Measurements from ENCODE around the gene MRPL40. TPM values are rescaled to one million over a fixed set of nuclear protein-coding genes. Genes with fewer than 3 reads are reported as not detected.

MRPL40 gene
- total RNA-seq, 4 donors from 2014 or later: 37.5 to 69.3 (median 48.7) TPM

DNA sequence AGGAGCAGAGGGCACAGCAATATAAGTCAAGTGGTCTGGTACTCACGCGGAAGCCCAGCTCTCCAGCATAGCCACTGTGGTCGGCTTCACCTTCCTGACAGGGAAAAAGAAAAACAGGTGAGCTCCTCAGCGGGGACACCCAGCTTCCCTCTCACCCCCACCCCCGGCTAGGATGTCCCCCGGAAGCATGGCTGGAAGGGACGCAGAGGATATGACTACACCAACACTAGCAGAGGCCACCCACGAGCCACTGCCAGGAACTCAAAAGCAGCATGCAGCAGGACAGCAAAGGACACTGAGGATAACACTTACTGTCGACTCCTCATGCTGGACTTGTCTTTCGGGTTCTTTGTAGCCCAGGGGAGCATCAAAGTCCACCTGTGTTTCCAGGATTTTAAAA lies 24.2 kb downstream of the MRPL40 start:
- H3K9me3 ChIP-seq: no peaks in the 10 kb centered on the region
- H3K36me3 ChIP-seq: peaks cover 38 to 67% of the 10 kb centered on the region in 2 donors
- H3K4me1 ChIP-seq: no peaks in the 10 kb centered on the region
- no peak overlapping the region for H3K4me3 ChIP-seq (replicated peaks in 1 of 3)
- no peak for TF ChIP-seq POLR2A (IDR thresholded peaks at IDR 0.05)
- TF ChIP-seq, protein P1, sequence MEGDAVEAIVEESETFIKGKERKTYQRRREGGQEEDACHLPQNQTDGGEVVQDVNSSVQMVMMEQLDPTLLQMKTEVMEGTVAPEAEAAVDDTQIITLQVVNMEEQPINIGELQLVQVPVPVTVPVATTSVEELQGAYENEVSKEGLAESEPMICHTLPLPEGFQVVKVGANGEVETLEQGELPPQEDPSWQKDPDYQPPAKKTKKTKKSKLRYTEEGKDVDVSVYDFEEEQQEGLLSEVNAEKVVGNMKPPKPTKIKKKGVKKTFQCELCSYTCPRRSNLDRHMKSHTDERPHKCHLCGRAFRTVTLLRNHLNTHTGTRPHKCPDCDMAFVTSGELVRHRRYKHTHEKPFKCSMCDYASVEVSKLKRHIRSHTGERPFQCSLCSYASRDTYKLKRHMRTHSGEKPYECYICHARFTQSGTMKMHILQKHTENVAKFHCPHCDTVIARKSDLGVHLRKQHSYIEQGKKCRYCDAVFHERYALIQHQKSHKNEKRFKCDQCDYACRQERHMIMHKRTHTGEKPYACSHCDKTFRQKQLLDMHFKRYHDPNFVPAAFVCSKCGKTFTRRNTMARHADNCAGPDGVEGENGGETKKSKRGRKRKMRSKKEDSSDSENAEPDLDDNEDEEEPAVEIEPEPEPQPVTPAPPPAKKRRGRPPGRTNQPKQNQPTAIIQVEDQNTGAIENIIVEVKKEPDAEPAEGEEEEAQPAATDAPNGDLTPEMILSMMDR (IDR thresholded peaks at IDR 0.05): no peak
- H3K27me3 ChIP-seq: no peaks in the 10 kb centered on the region
- no peak overlapping the region for H3K27ac ChIP-seq
- intact Hi-C loops (cut with DNase I): no loop called here
- no peak for DNase-seq
- 89 to 91% methylated on average over 10 of the region's 10 CpGs for WGBS, 2 donors

DNA sequence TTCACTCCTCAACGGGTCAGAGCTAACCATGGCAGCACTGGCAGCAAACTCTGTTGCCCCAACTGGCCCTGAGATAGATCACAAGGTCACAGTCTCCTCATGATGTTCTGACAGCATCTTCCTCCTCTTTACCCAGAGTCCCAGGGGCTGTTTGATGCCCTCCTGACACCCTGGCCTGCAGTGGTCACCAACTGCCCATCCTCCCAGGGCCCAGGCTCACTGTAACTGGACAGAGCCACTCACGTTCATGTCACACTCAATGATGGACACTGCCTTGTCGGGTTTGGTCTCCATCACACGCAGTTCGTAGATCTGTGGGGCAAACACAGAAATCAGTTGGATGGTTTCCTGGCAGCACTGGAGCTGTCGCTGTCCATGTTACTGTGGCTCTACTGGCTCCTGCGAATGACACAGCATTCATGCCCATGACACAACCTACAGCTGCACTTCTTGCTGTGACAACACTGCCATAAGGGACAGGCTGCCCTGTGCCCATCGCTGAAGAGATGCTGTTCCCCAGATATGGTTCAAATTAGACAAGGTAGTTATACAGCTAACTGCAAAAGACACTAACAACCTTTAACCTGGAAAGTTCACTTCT lies 25.6 kb downstream of the MRPL40 start:
- DNase-seq: no peak
- H3K4me1 ChIP-seq: no peaks in the 10 kb centered on the region

DNA sequence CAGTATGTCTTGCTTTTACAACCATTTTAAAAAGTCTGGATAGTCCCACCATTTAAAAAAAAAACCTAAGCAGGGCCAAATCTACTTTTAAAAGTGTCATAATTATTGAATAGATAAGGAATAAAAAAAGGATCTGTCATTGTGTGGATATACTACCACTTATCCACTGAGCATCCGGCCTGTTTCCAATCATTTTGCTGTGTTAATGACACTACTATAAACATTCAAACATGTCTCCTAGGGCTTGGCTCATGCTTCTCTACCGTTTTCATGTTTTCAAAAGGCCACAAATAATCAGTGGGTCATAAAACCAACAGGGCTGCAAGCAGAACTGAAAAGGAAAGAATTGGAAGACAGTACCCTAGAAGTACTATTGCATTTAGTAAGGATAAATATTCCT lies 27.7 kb downstream of the MRPL40 start:
- Histone ChIP-seq H3K27ac (no peak overlapping the region), H3K9me3 (no peaks in the 10 kb centered on the region), H3K4me1 (no peaks in the 10 kb centered on the region), H3K27me3 (no peaks in the 10 kb centered on the region), H3K4me3 (replicated peaks in 1 of 3) (no peak overlapping the region), H3K36me3 (peaks cover 33 to 50% of the 10 kb centered on the region in 2 donors)
- intact Hi-C loops (cut with DNase I): no loop called here
- 74 to 78% methylated on average over 2 of the region's 2 CpGs for WGBS, 2 donors
- TF ChIP-seq, protein P1 (IDR thresholded peaks at IDR 0.05): no peak
- TF ChIP-seq POLR2A (IDR thresholded peaks at IDR 0.05): no peak
- DNase-seq: no peak

More for the DNA sequence above, 25.6 kb downstream of the MRPL40 start:
- no peak overlapping the region for H3K27ac ChIP-seq
- WGBS, 2 donors: 95 to 99% methylated on average over 8 of the region's 8 CpGs
- H3K36me3 ChIP-seq: peaks cover 38 to 59% of the 10 kb centered on the region in 2 donors
- no peaks in the 10 kb centered on the region for H3K27me3 ChIP-seq
- H3K4me3 ChIP-seq (replicated peaks in 1 of 3): no peak overlapping the region
- TF ChIP-seq, protein P1 (IDR thresholded peaks at IDR 0.05): no peak
- no peak for TF ChIP-seq POLR2A (IDR thresholded peaks at IDR 0.05)
- intact Hi-C loops (cut with DNase I): no loop called here
- no peaks in the 10 kb centered on the region for H3K9me3 ChIP-seq

DNA sequence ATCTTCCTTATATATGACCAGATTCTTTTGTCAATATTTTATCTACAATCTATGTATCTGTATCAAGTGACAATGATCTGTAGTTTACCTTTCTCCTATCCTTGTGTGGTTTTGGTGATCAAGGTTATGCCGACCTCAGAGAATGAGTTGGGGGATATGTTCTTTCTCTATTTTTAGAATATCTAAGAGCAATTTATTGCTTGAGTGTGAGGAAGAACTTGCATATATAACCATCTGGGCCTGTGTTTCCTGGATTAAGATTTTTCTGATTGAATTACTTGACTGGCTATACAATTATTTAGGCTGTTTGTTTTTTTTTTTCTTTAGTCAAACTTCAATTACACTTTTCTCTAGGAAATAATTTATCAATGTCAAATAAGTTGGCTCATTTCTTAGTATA lies 29.2 kb downstream of the MRPL40 start:
- no peaks in the 10 kb centered on the region for H3K27me3 ChIP-seq
- no peak for DNase-seq
- H3K36me3 ChIP-seq: peaks cover 32 to 48% of the 10 kb centered on the region in 2 donors
- intact Hi-C loops (cut with DNase I): no loop called here
- no peak overlapping the region for H3K27ac ChIP-seq
- no peaks in the 10 kb centered on the region for H3K4me1 ChIP-seq
- H3K9me3 ChIP-seq: no peaks in the 10 kb centered on the region
- 95 to 97% methylated on average over 1 of the region's 1 CpG for WGBS, 2 donors
- no peak overlapping the region for H3K4me3 ChIP-seq (replicated peaks in 1 of 3)
- TF ChIP-seq, protein P1 (IDR thresholded peaks at IDR 0.05): no peak
- no peak for TF ChIP-seq POLR2A (IDR thresholded peaks at IDR 0.05)

DNA sequence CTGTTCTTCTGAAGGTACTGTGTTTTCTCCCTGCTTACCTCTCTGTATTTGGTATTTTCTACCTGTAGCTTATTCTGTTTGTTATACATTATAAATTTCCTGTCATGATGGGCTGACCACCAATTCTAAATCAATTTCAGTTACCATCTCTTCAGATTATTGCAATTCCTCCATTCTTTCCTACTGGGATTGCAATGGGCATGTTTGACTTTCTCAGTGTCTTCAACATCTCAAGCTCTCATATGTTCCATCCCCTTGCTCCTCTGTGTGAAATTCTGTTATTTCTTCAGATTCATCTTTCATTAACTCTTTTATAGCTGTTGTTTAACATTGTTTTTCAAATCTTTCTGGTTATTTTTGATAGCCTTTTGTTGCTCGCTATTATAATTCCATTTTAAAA lies 30.7 kb downstream of the MRPL40 start:
- Histone ChIP-seq H3K36me3 (peaks cover 38 to 49% of the 10 kb centered on the region in 2 donors), H3K27ac (no peak overlapping the region), H3K4me3 (replicated peaks in 1 of 3) (no peak overlapping the region), H3K4me1 (no peaks in the 10 kb centered on the region), H3K9me3 (no peaks in the 10 kb centered on the region), H3K27me3 (no peaks in the 10 kb centered on the region)
- intact Hi-C loops (cut with DNase I): no loop called here
- no peak for DNase-seq
- TF ChIP-seq, protein P1 (IDR thresholded peaks at IDR 0.05): no peak
- TF ChIP-seq POLR2A (IDR thresholded peaks at IDR 0.05): no peak
- WGBS, 2 donors: 97 to 98% methylated on average over 1 of the region's 1 CpG

All from thyroid gland (tissue), 4 donors.